Astrocyte (in vitro differentiated cells and primary cell): Measurements from ENCODE around the gene PCBP2. TPM values are rescaled to one million over a fixed set of nuclear protein-coding genes. Genes with fewer than 3 reads are reported as not detected.

ENCODE experiments used
- DNase-seq: peaks from one replicate; pipeline ENCODE4 v3.0.0-alpha.2; 2010; ENCODE audit warnings: low read depth
- FAIRE-seq: peaks from 2 replicates; lab custom pipeline; 2011; peaks lifted over from hg19 to GRCh38; lab: Jason Lieb, UNC
- H2AFZ ChIP-seq: 2 replicates; pipeline ENCODE4 v1.6.0; 2012; ENCODE audit warnings: low read depth, low read length, inconsistent platforms
- H3K27ac ChIP-seq: 2 replicates; pipeline ENCODE4 v1.5.1; 2011; ENCODE audit warnings: low read depth, low read length, inconsistent platforms
- H3K27me3 ChIP-seq: 2 replicates; pipeline ENCODE4 v1.6.0; 2011; ENCODE audit warnings: low read length, inconsistent platforms; ENCODE audit not compliant: insufficient read depth
- H3K36me3 ChIP-seq: 2 replicates; pipeline ENCODE4 v1.5.1; 2011; ENCODE audit warnings: low read length, inconsistent platforms; ENCODE audit not compliant: insufficient read depth
- H3K4me1 ChIP-seq: 2 replicates; pipeline ENCODE4 v1.5.1; 2011; ENCODE audit warnings: low read length, inconsistent platforms; ENCODE audit not compliant: insufficient read depth
- H3K4me2 ChIP-seq: 2 replicates; pipeline ENCODE4 v1.6.0; 2012; ENCODE audit warnings: low read length, inconsistent platforms
- H3K4me3 ChIP-seq: 2 replicates; pipeline ENCODE4 v1.5.1; 2011; ENCODE audit warnings: low read depth, mild to moderate bottlenecking, low read length, inconsistent platforms; ENCODE audit not compliant: insufficient read depth
- H3K79me2 ChIP-seq: 2 replicates; pipeline ENCODE4 v1.6.0; 2012; ENCODE audit warnings: mild to moderate bottlenecking, low read length, inconsistent platforms; ENCODE audit not compliant: insufficient read depth
- H3K9ac ChIP-seq: 2 replicates; pipeline ENCODE4 v1.6.0; 2012; ENCODE audit warnings: mild to moderate bottlenecking, low read length, inconsistent platforms
- H3K9me3 ChIP-seq: 2 replicates; pipeline ENCODE4 v1.5.1; 2012; ENCODE audit warnings: low read depth, mild to moderate bottlenecking, low read length, inconsistent platforms; ENCODE audit not compliant: insufficient read depth
- H4K20me1 ChIP-seq: 2 replicates; pipeline ENCODE4 v1.6.0; 2012; ENCODE audit warnings: low read length, inconsistent platforms; ENCODE audit not compliant: insufficient read depth
- H3K27ac Mint-ChIP-seq: one replicate; pipeline ENCODE4 v1.8.0; 2021; ENCODE audit warnings: mild to moderate bottlenecking, mixed read lengths; ENCODE audit not compliant: unreplicated experiment
- H3K27me3 Mint-ChIP-seq: one replicate; pipeline ENCODE4 v1.8.0; 2021; ENCODE audit warnings: low read depth, mixed read lengths; ENCODE audit not compliant: unreplicated experiment
- H3K36me3 Mint-ChIP-seq: one replicate; pipeline ENCODE4 v1.8.0; 2021; ENCODE audit warnings: low read depth, mixed read lengths; ENCODE audit not compliant: unreplicated experiment
- H3K4me1 Mint-ChIP-seq: one replicate; pipeline ENCODE4 v1.8.0; 2021; ENCODE audit warnings: low read depth, mixed read lengths; ENCODE audit not compliant: unreplicated experiment
- H3K4me3 Mint-ChIP-seq: one replicate; pipeline ENCODE4 v1.8.0; 2021; ENCODE audit warnings: mild to moderate bottlenecking, moderate library complexity, mixed read lengths; ENCODE audit not compliant: unreplicated experiment
- H3K9me3 Mint-ChIP-seq: one replicate; pipeline ENCODE4 v1.8.0; 2021; ENCODE audit warnings: mild to moderate bottlenecking, mixed read lengths; ENCODE audit not compliant: unreplicated experiment
- CTCF ChIP-seq: IDR thresholded peaks from 2 replicates; pipeline ENCODE4 v1.5.1; 2011; ENCODE audit warnings: low read depth, mild to moderate bottlenecking, inconsistent platforms, low read length, moderate library complexity; ENCODE audit not compliant: insufficient read depth
- EZH2 ChIP-seq: IDR thresholded peaks from 2 replicates; pipeline ENCODE4 v1.6.1; 2012; ENCODE audit warnings: mild to moderate bottlenecking, low read length, inconsistent platforms; ENCODE audit not compliant: insufficient read depth
- total RNA-seq: library from RNA; stranded (reverse); gene quantifications from 2 replicates; pipeline ENCODE4 v1.2.1, GENCODE V29; 2021

PCBP2 gene
- total RNA-seq, 1 donor from 2014 or later: 733 TPM

- Histone ChIP-seq H4K20me1 (peaks cover 79% of the 10 kb centered on the region), H3K79me2 (peaks cover 15% of the 10 kb centered on the region)
- no peak for FAIRE-seq
Measured at GRCh38 chr12:53483979-53484377, 32.1 kb downstream of the PCBP2 start.

GRCh38 chr12:53484686-53485575, 33.0 kb downstream of the PCBP2 start:
- H3K9me3 ChIP-seq: no peaks in the 10 kb centered on the region

More at GRCh38 chr12:53483979-53484377, 32.1 kb downstream of the PCBP2 start:
- H3K4me2 ChIP-seq: no peak overlapping the region
- H3K36me3 ChIP-seq: peaks cover 38% of the 10 kb centered on the region
- TF ChIP-seq CTCF (no peak), EZH2 (no peak)
- Mint-ChIP-seq H3K4me3 (no peak overlapping the region), H3K27ac (peak overlapping the region; percentile 58), H3K27me3 (no peaks in the 10 kb centered on the region), H3K36me3 (peaks cover 24% of the 10 kb centered on the region), H3K4me1 (peaks cover 25% of the 10 kb centered on the region), H3K9me3 (no peaks in the 10 kb centered on the region)
- DNase-seq: no peak
- H3K9me3 ChIP-seq: no peaks in the 10 kb centered on the region
- H3K4me1 ChIP-seq: peaks cover 20% of the 10 kb centered on the region
- no peaks in the 10 kb centered on the region for H3K27me3 ChIP-seq
- no peak overlapping the region for H3K9ac ChIP-seq
- no peak overlapping the region for H2AFZ ChIP-seq
- H3K4me3 ChIP-seq: no peak overlapping the region
- no peak overlapping the region for H3K27ac ChIP-seq

More at GRCh38 chr12:53484686-53485575, 33.0 kb downstream of the PCBP2 start:
- peaks cover 25% of the 10 kb centered on the region for H3K4me1 Mint-ChIP-seq
- Histone ChIP-seq H3K27ac (no peak overlapping the region), H3K4me2 (no peak overlapping the region), H4K20me1 (peaks cover 78% of the 10 kb centered on the region), H3K36me3 (peaks cover 28% of the 10 kb centered on the region), H3K27me3 (no peaks in the 10 kb centered on the region), H2AFZ (no peak overlapping the region), H3K79me2 (peaks cover 16% of the 10 kb centered on the region), H3K4me1 (peaks cover 17% of the 10 kb centered on the region), H3K9ac (no peak overlapping the region), H3K4me3 (no peak overlapping the region)
- TF ChIP-seq EZH2 (no peak), CTCF (no peak)
- H3K36me3 Mint-ChIP-seq: peaks cover 25% of the 10 kb centered on the region
- H3K9me3 Mint-ChIP-seq: no peaks in the 10 kb centered on the region
- H3K27ac Mint-ChIP-seq: peak overlapping the region; percentile 41
- H3K27me3 Mint-ChIP-seq: no peaks in the 10 kb centered on the region
- FAIRE-seq (no peak), DNase-seq (no peak)
- H3K4me3 Mint-ChIP-seq: no peak overlapping the region
